H4 (cell line): ENCODE results near the gene ACTL8. TPM values are rescaled to one million over a fixed set of nuclear protein-coding genes. Genes with fewer than 3 reads are reported as not detected.

ENCODE experiments used
- DNase-seq: peaks from one replicate; pipeline ENCODE4 v3.0.0-alpha.2; 2015; ENCODE audit warnings: low spot score
- total RNA-seq: library from RNA; depleted of rRNA; stranded (reverse); fragments of >200 nt; shearing (Covaris generic); gene quantifications from 2 replicates; pipeline ENCODE4 v1.2.3, GENCODE V29; 2014

ACTL8 gene
- total RNA-seq, 1 experiment from 2014 or later, result 0.06 TPM

DNA sequence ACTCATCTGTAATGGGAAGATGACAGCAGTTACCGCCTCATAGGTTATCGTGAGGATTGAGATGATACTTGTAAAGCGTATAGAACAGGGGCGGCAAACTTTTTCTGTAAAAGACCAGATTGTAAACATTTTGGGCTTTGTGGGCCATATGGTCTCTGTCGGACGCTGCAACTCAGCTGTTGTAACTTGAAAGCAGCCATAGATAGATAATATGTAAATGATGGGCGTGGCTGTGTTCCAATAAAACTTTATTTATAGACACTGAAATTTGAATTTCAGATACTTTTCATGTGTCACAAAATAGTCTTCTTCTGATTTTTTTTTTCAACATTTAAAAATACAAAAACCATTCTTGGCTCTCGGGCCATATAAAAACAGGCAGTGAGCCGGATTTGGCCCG lies 15.8 kb downstream of the ACTL8 start:
- DNase-seq, result no peak

DNA sequence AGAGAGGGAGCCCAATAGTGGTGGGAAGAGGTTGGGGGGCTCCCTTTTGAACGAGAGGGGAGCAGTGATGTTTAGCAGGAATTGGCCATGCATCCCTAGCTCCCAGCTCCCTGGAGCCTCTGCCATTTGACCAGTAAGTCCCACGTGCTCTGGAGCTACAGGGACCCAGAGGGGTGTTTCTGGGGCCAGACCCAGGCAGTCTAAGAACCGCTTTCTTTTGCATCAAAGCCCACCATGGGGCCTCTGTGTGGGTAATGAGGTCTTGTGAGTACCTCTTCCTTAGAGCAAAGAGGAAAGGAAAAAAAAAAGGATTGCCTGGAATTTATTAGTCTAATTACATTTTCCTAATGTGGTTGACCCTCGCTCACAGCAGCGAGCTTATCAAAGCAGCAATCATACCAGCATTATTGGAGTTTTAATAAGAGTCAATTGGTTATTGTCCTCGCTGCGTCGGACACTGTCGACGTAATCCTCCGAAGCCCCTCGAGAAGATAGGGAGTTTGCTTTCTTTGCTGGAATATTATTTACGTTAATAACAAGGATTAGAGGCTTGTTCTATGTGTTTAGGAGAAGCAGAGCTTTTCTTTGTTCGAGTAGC lies 17.6 kb downstream of the ACTL8 start:
- DNase-seq, result no peak

DNA sequence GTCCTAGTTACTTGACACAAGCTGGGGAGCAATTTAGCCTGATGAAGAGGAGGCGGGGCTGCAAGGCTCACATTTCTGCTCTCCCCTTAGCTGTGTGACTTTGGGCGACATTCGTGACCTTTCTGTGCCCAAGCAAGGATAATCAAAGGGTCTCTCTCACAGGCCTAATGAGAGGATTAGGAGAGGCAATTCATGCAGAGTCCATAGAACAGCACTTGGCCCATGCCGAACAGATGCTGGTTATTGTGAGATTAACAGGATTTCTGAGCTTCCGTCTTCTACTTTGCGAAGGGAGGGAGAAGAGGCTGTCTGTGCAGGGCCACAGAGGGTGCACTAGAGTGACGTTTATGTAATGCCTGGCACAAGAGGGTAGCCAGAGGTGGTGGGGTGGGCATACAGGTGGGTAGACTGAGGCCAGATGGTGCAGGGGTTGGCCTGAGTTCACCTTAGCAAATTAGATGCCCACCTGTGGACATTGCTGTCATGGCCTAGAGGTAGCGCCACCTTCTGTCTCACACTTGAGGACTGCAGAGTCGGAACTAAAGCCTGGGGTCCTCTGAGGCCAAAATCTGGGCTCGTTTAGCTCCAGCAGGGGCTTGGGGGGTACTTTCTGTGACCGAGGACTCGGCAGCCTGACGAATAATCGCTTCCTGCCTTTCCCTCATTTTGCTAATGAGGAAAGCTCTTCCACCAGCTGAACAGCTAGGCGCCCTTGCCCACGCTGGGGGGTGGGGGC lies 18.6 kb downstream of the ACTL8 start:
- no peak for DNase-seq

DNA sequence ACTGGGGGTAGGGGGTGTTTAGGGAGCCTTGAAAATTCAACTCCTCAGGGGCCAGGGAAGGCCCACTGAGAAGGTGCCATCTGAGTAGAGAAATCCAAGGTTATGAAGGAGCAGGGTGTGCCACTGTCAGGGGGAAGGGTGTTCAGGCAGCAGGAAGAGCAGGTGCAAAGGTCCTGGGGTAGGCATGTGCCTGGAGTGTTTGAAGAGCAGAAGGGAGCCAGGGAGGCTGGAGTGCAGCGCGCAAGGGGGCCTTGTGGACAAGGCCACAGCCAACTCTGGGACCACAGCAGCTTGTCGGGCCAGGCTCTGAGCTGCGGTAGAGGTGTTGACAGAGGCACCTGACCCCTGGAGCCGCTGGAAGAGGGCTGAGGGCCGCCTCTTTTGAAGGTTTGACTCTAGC lies 19.3 kb downstream of the ACTL8 start:
- DNase-seq, result no peak

DNA sequence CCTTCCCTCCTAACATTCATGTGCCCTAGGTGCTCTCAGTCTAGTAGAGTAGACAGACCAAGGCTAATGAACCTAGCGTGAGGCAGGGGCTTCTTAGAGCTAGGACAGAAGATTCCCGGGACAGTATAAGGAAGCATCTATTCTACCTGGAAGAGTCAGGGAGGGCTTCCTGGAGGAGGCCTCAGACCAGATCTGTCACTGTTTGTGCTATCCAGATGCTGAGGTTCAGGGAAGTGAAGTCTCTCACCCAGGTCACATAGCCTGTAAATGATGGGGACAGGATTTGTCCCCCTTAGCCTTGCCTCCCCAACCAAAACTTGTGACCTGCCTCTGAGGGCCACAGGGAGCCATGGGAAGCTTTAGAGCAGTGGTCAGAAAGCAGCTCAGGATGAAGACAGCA lies 20.7 kb downstream of the ACTL8 start:
- DNase-seq, result no peak

DNA sequence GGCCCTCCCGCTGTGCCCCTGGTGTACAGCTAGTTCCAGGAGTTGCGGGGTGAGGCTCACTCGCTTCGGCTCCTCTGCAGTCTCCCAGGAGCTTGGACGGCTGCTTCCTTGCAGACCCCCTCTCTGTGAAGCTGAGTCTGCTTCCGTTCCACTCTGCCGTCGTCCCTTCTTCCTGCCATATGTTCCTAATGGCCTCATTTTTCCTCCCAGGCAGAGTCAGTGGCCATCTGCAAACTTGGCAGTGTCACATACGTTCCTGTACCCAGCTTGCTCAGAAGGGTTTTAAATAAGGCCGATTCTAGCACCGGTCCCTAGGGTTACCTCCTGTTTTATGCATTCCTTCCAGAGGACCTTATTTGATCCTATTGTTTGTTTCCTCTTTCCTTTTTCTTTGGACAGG lies 21.3 kb downstream of the ACTL8 start:
- no peak for DNase-seq

DNA sequence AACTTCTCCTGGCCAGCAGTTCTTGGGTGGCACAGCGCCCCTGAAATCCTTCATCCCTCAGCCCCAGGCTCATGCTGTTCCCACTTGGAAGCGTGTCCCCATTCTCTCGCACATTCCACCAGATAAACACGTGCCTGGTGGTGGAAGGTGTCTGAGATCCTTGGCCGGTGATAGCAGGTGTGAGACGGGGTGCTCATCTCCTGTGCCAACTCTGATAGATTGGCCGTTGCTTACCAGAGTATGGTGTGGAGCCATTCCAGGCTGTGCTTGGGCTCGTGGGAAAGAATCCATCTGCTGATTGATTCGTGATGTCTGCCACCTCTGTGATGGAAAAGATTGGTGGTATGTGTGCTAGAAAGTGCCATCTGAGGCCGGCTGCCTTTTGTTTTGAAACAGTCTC lies 22.2 kb downstream of the ACTL8 start:
- DNase-seq, result no peak

DNA sequence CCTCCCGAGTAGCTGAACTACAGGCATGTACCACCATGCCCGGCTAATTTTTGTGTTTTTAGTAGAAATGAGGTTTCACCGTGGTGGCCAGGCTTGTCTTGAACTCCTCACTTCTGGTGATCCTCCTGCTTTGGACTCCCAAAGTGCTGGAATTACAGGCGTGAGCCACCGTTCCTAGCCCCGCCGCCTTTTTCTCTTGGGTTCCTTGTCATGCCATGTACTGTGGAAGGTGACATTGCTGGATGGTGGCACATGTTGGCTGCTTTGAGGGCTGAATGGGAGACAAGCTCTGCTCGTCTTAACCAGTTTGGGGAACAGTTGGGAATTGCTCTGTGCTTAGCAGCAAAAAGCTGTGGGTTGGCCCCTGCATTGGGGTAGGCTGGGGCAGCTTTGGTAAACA lies 22.7 kb downstream of the ACTL8 start:
- no peak for DNase-seq

DNA sequence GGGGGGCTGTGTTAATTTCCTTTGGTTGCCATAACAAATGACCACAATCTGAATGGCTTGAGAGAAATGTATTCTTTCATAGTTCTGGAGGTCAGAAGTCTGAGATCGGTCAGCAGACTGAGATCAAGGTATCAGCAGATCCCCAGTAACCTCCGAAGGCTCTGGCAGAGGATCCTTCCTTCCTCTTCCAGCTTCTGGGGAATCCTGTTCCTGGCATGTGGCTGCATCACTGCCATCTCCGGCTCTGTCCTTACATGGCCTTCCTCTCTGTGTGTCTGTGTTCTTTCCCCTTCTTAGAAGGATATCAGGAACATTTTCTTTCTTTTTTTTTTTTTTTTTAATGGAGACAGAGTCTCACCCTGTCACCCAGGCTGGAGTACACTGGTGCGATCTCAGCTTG lies 25.8 kb downstream of the ACTL8 start:
- DNase-seq, result no peak

DNA sequence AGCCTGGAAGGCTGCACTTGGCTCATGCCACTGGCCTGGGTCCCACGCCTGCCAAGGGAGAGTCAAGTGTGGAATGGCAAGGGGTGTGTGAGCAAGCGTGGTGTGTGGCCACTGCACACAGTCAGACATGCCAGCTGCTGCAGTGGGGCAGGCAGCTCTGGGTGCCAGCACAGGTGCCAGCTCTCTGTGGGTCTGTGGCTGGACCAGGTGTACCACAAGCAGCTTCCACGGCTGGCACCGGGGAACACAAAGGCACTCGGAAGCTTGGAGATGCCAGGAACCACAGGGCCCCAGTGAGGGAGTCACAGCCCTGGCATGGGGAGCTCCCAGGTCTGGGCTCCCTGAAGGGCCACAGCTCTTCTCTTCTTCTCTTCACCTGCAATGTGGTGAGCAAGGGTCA lies 34.8 kb downstream of the ACTL8 start:
- DNase-seq, result no peak

DNA sequence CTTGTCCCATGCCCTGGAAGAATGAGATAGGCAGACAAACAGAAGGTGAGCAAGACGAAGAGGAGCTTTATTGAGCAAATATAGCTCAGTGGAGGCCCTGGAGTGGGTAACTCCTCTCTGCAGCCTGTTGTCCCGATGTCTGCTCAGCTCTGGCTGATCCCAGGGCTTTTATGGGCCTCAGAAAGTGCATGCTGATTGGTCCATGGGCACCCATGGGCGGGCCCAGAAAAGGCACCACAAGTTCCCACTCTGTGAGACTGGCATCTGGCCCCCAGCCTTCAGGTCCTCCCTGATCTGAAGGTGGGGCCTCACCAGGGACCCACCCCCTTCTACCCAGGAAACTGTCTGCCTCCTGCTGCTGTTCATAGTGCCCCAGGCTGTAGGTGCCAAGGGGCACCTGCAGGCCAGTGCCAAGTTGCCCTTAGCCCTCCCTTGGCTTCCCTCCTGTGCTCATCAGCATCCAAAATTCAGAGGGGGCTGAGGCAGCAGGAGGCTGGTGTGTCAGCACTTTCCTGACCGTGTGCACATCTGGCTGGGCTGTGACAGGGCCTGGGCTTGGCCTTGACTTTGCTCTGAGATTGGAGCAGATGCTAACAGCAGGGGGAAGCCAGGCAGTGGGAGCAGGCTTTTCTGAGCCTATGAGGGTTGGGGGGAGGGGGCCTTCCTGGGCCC lies 35.4 kb downstream of the ACTL8 start:
- DNase-seq, result no peak

DNA sequence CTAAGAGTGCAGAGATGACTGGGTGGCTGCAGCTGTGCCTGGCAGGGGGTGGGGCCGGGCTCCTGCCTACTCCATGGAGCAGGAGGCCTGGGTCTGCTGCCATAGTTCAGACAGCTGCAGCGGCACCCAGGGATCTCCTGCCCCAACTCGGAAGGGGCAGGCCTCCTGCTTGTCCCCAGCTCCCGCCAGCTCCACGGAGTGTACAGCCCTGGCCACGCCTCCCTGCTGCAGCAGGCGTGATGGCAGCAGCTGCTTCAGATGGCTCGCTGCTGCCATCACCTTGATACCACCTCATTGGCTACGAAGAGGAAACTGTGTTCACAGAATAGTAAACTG lies 35.9 kb downstream of the ACTL8 start:
- no peak for DNase-seq

DNA sequence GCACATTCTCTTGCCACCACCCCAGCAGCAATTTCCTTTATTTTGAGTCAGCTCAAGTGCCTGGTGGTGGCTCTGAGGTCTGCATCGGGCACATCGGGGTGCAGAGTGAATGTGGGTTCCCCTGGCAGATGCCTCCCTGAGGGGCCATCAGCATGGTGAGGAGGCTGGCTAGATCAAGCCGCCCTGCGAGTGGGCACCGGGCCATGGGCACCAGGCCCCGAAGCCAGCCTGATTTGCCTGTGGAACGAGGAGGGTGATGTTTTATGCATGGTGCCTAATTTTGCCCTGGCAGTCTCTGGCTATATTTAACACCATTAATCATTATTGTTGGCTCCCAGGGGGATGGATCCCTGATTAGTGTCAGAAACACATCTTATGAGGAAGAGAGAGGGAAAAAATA lies 36.3 kb downstream of the ACTL8 start:
- DNase-seq, result no peak

DNA sequence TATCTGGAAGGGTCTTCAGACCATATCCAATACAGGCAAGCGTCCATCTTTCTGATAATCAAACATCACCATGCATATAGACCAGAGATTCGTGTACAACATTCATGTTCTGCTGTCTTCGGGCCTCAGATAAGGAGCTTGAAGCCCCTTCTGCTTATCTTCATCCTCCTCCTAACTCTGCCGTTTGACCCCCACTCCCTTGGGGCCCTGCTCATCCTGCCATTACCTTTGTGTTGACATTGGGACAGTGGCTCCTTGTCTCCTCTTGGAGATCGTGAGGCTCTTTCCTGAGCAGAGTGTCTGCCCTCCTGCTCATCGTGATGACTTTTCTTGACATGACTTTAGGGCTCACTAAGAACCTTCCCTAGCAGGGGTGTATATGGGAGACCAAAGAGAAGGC lies 37.3 kb downstream of the ACTL8 start:
- no peak for DNase-seq

DNA sequence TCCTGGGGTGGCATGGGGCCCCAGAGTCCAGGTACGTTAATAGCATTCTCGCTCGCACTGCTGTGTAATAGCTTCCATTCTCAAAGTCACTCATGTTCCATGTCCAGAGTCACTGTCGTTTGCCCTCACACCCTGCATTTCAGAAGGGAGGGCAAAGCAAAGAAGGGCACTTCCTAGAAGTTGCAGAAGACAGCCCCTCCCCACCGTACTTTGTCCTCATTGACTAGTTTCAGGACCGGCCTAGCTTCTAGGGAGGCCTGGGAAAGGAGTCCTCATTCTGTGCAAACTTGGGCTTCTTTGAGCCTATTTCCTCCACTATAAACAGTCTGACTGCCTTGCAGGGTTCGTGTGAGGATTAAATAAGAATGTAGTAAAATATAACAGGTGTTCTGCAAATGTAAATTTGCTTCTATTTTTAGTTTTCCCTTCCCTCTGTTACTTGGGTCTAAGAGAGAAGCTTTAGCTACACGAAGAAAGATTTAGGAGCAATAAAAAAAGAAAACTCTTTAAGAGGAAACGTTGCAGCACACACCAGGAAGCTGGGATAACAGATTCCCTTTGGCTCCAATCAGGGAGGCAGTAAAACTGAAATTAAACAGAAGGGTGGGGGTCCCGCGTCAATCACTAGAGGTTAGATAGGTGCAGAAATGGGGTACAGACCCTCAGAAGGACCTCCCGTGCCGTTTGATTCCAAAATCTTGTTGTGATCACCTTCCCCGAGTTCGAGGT lies 40.1 kb downstream of the ACTL8 start:
- DNase-seq, result no peak

DNA sequence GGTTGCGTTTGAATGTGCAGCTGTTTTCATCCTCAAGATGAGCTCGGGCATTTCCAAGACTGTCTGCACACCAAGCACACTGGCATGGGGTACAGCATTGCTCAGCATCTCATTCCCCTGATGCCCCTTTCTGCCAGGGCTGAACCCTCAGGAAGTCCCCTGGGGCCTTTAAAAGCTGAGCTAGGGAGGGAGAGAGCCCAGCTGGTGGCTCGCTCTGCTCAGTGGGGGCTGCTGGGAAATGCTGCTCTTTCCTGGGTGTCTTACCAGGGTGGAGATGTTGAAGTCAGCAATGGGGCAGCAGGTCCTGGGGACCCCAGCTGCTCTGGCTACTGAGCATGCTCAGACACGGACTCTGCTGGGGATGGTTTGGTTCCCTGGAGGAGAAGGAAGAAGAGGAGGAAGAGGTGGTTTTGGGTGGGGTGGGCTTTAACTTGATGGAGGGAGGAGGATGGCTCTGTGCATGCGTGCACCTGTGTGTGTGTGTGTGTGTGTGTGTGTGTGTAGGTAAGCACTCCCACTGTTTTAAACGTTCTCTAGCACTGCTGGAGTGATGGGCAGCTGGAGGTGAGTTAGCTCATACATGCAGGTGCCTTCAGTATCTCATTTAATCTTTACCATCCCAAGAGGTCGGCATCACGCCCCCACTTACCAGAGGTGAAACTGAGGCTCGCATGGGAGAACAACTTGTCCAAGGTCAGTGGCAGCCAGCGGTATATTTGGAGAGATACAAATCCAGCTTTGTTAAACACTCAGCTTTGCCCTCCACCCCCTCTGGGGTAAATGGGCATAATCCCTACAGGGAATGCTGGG lies 40.9 kb downstream of the ACTL8 start:
- no peak for DNase-seq

DNA sequence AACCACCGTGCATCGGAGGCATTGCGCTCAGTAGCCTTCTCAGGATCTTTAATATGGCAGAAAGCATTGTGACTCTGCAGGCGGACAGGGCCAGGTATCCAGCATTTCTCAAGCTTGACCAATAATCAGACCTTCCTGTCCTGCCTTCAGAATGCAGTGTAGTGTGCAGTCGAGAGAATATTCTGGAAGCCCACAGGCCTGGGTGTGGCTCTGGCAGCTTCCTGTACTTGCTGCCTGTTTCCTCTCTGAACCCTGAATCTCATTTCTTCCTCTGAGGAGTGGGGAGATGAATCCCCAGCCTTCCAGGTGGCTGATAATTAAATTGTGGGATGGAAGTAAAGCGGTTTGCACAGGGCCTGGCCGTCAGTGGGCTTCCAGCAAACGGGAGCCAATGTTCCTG lies 42.3 kb downstream of the ACTL8 start:
- no peak for DNase-seq

DNA sequence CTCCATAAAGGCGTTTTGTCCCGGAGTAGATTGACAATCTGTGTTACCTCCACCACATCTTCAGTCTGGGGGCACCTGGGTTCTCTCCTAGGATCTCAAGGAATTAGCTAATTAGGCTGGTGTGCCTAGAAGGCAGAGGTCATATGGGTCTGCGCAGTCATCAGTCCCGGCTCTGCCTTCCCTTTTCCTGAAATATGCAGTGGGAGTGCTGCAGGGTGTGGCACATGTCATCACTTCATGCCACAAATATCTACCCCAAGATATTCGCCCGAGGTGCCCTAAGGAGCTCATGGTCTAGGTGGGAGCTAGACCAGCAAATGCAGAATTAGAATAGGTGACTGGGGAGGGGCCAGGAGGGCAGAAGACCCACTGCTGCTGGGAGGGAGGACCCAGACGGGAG lies 42.9 kb downstream of the ACTL8 start:
- DNase-seq, result no peak

DNA sequence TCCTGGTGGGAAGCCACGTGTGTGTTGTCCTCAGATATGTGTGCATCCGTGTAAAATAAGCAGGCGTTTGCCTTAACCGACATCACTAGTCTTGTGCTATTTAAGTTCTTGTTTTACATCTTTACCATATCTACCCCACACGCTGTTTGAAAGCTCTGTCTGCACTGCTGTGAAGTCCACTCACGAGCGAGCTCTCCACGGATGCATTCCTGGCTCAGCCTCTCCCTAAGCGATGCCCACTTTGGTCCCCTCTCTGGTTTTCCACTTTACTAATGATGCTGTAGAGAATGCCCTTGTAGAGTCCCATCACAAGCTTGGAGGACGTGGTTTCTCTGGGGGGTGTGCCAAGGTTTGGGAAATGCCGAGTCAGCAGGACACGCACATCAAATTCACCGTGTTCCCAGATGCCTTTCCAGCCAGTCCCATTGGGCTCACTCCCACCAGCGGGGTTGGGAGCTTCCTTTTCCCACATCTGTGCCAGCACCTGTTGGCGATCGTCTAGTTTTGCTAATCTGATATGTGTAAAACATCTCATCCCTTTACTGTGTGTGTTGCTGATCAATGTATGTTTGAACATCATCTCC lies 43.8 kb downstream of the ACTL8 start:
- no peak for DNase-seq

DNA sequence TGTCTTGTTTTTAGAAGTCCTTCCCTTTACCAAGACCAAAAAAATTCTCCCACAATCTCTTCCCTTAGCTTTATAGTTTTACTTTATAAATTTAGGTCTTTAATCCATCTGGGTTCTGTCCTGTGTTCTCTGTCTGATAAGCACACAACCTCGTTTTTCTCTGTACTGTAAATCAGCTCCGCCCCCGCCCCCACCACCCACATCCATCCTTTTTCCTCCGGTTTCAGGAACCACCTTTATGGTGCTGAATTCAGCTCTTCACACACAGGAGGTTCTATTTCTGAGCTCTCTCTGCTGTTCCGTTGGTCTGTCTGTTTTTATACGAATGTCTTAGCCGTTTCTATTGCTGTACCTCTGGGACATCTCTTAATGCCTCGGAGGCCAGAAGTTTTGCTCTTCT lies 44.5 kb downstream of the ACTL8 start:
- no peak for DNase-seq

DNA sequence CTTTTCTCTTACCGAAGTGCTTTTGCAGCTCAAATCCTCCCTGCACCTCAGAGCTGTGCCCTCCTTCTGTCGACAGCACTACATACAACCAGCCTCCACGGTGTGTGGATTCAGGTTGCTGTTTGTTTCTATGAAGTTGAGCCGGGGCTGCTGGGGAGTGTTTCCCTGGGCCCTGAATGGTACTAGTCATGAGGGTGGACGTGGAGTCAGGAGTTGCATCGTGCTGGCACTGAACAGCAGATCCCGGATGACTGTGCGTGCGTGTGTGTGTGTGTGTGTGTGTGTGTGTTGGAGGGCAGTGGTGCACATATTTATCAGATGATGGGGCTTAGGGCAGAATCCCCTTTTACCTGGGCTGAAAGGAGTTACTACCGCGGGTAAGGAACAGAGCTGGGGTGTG lies 47.0 kb downstream of the ACTL8 start:
- no peak for DNase-seq

DNA sequence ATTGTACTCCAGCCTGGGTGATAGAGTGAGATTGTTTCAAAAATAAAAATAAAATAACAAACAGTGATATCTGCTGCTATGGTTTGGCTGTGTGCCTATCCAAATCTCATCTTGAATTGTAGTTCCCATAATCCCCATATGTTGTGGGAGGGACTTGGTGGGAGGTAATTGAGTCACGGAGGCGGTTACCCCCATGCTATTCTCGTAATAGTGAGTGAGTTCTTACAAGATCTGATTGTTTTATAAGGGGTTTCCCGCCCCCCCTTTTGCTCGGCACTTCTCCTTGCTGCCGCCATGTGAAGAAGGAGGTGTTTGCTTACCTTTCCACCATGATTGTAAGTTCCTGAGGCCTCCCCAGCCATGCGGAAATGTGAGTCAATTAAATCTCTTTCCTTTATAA lies 47.8 kb downstream of the ACTL8 start:
- DNase-seq, result no peak
